Stimulated activated CD8-positive, alpha-beta memory T cell treated with anti-CD3 and anti-CD28 coated beads, Interleukin-15, amount 100 ng/mL, for 1 hour (primary cell): ENCODE results near the gene FBP2.

Experiments
- DNase-seq: peaks from one replicate; pipeline ENCODE4 v3.0.0-alpha.2; 2020; ENCODE audit warnings: low read depth

FBP2 gene

GRCh38 chr9:94593459-94594345, at the start of gene FBP2:
FBP2 (minus strand) TSS chr9:94593824; CDS start chr9:94593726, 98 bp downstream.
- no peak for DNase-seq

GRCh38 chr9:94643176-94643575, 49.6 kb upstream of the FBP2 start:
- DNase-seq = no peak

GRCh38 chr9:94642501-94642900, 48.9 kb upstream of the FBP2 start:
- no peak for DNase-seq

GRCh38 chr9:94639999-94640376, 46.4 kb upstream of the FBP2 start:
- DNase-seq = no peak

- no peak for DNase-seq
These were observed 45.7 kb upstream of the FBP2 start, which contains the start of gene FBP1 for GRCh38 chr9:94639061-94639998. FBP1 (minus strand) TSS chr9:94639518; CDS start chr9:94639310, 208 bp downstream.

GRCh38 chr9:94638335-94639060, 44.9 kb upstream of the FBP2 start:
- no peak for DNase-seq

- no peak for DNase-seq
These were observed 39.1 kb upstream of the FBP2 start for GRCh38 chr9:94632737-94633136.

- DNase-seq = no peak
These were observed 38.0 kb upstream of the FBP2 start for GRCh38 chr9:94631599-94631998.

- no peak for DNase-seq
These were observed 37.2 kb upstream of the FBP2 start for GRCh38 chr9:94630833-94631232.

- DNase-seq = no peak
These were observed 36.7 kb upstream of the FBP2 start for GRCh38 chr9:94630281-94630680.

GRCh38 chr9:94627287-94627686, 33.7 kb upstream of the FBP2 start:
- no peak for DNase-seq

GRCh38 chr9:94625835-94626234, 32.2 kb upstream of the FBP2 start:
- no peak for DNase-seq

GRCh38 chr9:94624629-94625028, 31.0 kb upstream of the FBP2 start:
- DNase-seq = no peak

GRCh38 chr9:94623253-94623652, 29.6 kb upstream of the FBP2 start:
- DNase-seq = no peak

- no peak for DNase-seq
These were observed 28.6 kb upstream of the FBP2 start for GRCh38 chr9:94622087-94622800.

GRCh38 chr9:94619026-94619425, 25.4 kb upstream of the FBP2 start:
- DNase-seq = no peak

- DNase-seq = no peak
These were observed 19.4 kb upstream of the FBP2 start for GRCh38 chr9:94613003-94613402.

- no peak for DNase-seq
These were observed 18.4 kb upstream of the FBP2 start for GRCh38 chr9:94612071-94612470.

GRCh38 chr9:94611638-94612068, 18.0 kb upstream of the FBP2 start:
- DNase-seq = no peak

- DNase-seq = no peak
These were observed 16.6 kb upstream of the FBP2 start for GRCh38 chr9:94610181-94610606.

GRCh38 chr9:94607423-94607691, 13.7 kb upstream of the FBP2 start:
- no peak for DNase-seq
